Natural killer cell (primary cell): Measurements from ENCODE around the gene CEBPE. TPM values are rescaled to one million over a fixed set of nuclear protein-coding genes. Genes with fewer than 3 reads are reported as not detected.
A peak's percentile ranks its signal among the peaks of the same experiment; 100 is the strongest.

Source experiments
- ATAC-seq, 3 donors: fragments of 150-1000 bp in 2 of 3; fragments of 200-7000 bp in 1 of 3; cut with Tn5 transposase; 1 replicate in 1 of 3; 2 replicates in 2 of 3; pipeline ENCODE4 v1.10.0; 2021; ENCODE audit warnings: mild to moderate bottlenecking in 2 of 3, moderate library complexity in 2 of 3
- DNase-seq, 2 donors: peaks; one replicate each; pipeline versions ENCODE4 v3.0.0 to v3.0.0-alpha.2; 2013 to 2021; ENCODE audit warnings: mixed read lengths in 1 of 2
- H3K27ac ChIP-seq: one replicate; pipeline ENCODE4 v1.5.1; 2013; ENCODE audit warnings: mild to moderate bottlenecking, low read length
- H3K27me3 ChIP-seq: one replicate; pipeline ENCODE4 v1.6.1; 2013; ENCODE audit warnings: low read length; ENCODE audit not compliant: control insufficient read depth, insufficient read depth
- H3K36me3 ChIP-seq: one replicate; pipeline ENCODE4 v1.6.1; 2013; ENCODE audit warnings: low read length; ENCODE audit not compliant: control insufficient read depth, insufficient read depth
- H3K4me1 ChIP-seq: one replicate; pipeline ENCODE4 v1.6.1; 2013; ENCODE audit warnings: low read length; ENCODE audit not compliant: control insufficient read depth, insufficient read depth
- H3K4me3 ChIP-seq: one replicate; pipeline ENCODE4 v1.5.1; 2013; ENCODE audit warnings: low read length
- H3K9me3 ChIP-seq: one replicate; pipeline ENCODE4 v1.6.1; 2013; ENCODE audit warnings: low read length; ENCODE audit not compliant: control insufficient read depth, insufficient read depth
- H3K27ac Mint-ChIP-seq, 2 donors: one replicate each; pipeline ENCODE4 v1.8.0; 2022; ENCODE audit warnings: mild to moderate bottlenecking in 2 of 2, mixed read lengths in 2 of 2, moderate library complexity in 1 of 2
- H3K27me3 Mint-ChIP-seq, 2 donors: one replicate each; pipeline ENCODE4 v1.8.0; 2022; ENCODE audit warnings: low read depth in 2 of 2, mixed read lengths in 2 of 2
- H3K36me3 Mint-ChIP-seq: one replicate; pipeline ENCODE4 v1.8.0; 2022; ENCODE audit warnings: mixed read lengths
- H3K4me1 Mint-ChIP-seq, 2 donors: one replicate each; pipeline ENCODE4 v1.8.0; 2022; ENCODE audit warnings: mixed read lengths in 2 of 2
- H3K4me3 Mint-ChIP-seq: one replicate; pipeline ENCODE4 v1.8.0; 2022; ENCODE audit warnings: mild to moderate bottlenecking, moderate library complexity, mixed read lengths
- H3K9me3 Mint-ChIP-seq, 2 donors: one replicate each; pipeline ENCODE4 v1.8.0; 2022; ENCODE audit warnings: mixed read lengths in 2 of 2
- WGBS: methylation state at CpG from one replicate; pipeline ENCODE4 v1.1.7; 2013; ENCODE audit warnings: missing lambda C conversion rate; ENCODE audit not compliant: insufficient coverage; 5-methylcytosine and 5-hydroxymethylcytosine counted together
- intact Hi-C: fragments of 100-400 bp; cut with micrococcal nuclease; formaldehyde crosslinking; loops from one replicate; pipeline ENCODE4 v1.14.2; 2022
- total RNA-seq, 4 donors: library from RNA; stranded (reverse); fragments of 120-200 nt in 1 of 4; gene quantifications; one replicate each; pipeline versions ENCODE4 v1.2.3 to v1.2.4, GENCODE V29; 2013 to 2022
- TF ChIP-seq, protein P1 (sequence below): fragments of 200-600 bp; IDR thresholded peaks from one replicate; pipeline ENCODE4 v1.8.0; 2022; ENCODE audit warnings: antibody characterized with exemption

CEBPE gene
- total RNA-seq, 3 donors from 2014 or later (not counting 1 experiment from before 2014, with no cell fraction given), result not detected

DNA sequence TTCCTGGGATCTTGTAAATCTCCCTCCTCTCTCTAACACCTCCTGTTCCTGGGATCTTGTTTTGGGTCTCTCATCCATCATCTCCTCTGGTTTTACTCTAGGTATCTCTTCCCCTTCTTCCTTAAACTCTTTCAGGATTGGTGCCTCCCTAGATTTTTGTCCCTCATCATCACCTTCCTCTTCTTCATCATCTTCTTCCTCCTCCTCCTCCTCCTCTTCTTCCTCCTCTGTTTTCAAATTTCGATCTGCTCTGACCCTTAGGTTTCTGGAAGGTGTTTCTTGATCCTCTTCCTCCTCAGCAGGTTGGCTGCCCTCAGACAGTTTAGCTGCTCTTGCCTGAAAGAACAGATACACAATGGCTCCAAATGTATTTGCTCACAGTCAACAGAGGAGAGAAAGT is 38.6 kb downstream of the CEBPE start:
- Mint-ChIP-seq H3K4me3 (no peak overlapping the region), H3K36me3 (peaks cover 31% of the 10 kb centered on the region), H3K27me3 (no peaks in the 10 kb centered on the region), H3K27ac (peak overlapping the region; percentile 14 to 53), H3K4me1 (peaks cover under 1 to 6% of the 10 kb centered on the region in 2 donors), H3K9me3 (no peaks in the 10 kb centered on the region)
- H3K4me1 ChIP-seq, result no peaks in the 10 kb centered on the region
- H3K27me3 ChIP-seq, result no peaks in the 10 kb centered on the region
- DNase-seq (no peak), ATAC-seq (no peak)
- TF ChIP-seq, protein P1, sequence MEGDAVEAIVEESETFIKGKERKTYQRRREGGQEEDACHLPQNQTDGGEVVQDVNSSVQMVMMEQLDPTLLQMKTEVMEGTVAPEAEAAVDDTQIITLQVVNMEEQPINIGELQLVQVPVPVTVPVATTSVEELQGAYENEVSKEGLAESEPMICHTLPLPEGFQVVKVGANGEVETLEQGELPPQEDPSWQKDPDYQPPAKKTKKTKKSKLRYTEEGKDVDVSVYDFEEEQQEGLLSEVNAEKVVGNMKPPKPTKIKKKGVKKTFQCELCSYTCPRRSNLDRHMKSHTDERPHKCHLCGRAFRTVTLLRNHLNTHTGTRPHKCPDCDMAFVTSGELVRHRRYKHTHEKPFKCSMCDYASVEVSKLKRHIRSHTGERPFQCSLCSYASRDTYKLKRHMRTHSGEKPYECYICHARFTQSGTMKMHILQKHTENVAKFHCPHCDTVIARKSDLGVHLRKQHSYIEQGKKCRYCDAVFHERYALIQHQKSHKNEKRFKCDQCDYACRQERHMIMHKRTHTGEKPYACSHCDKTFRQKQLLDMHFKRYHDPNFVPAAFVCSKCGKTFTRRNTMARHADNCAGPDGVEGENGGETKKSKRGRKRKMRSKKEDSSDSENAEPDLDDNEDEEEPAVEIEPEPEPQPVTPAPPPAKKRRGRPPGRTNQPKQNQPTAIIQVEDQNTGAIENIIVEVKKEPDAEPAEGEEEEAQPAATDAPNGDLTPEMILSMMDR, result no peak
- intact Hi-C loops, result no loop called here
- H3K4me3 ChIP-seq, result no peak overlapping the region
- no peak overlapping the region for H3K27ac ChIP-seq
- no peaks in the 10 kb centered on the region for H3K9me3 ChIP-seq
- H3K36me3 ChIP-seq, result peaks cover 84% of the 10 kb centered on the region
- WGBS, result 90% methylated on average over 1 of the region's 1 CpG

DNA sequence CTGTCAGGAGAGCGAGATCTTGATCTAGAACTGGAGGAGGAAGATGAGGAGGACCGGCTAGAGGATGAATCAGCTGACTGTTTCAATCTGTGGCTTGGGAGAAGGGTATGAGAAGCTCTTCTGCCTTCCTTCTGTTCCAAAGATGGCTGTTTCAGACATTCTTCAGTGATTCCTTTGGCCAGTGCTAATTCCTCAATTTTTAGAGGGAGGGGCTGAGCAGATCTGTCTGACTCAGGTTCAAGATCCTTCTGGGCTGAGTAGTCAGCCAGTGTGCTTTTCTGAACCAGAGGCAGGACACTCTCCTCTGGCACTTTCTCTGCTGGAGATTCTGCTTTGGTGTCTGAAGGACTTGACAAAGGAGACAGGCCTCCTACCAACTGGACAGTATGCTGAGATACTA is 39.3 kb downstream of the CEBPE start:
- ATAC-seq (no peak), DNase-seq (no peak)
- H3K9me3 Mint-ChIP-seq, result no peaks in the 10 kb centered on the region
- H3K4me3 ChIP-seq, result no peak overlapping the region
- H3K36me3 Mint-ChIP-seq, result peaks cover 29% of the 10 kb centered on the region
- no peaks in the 10 kb centered on the region for H3K27me3 ChIP-seq
- peaks cover 0 to 5% of the 10 kb centered on the region in 2 donors for H3K4me1 Mint-ChIP-seq
- TF ChIP-seq, protein P1, result no peak
- no peaks in the 10 kb centered on the region for H3K9me3 ChIP-seq
- WGBS, result 98% methylated on average over 2 of the region's 2 CpGs
- no peak overlapping the region for H3K27ac ChIP-seq
- no peaks in the 10 kb centered on the region for H3K27me3 Mint-ChIP-seq
- peaks cover 83% of the 10 kb centered on the region for H3K36me3 ChIP-seq
- H3K27ac Mint-ChIP-seq, result peak overlapping the region; percentile 14 to 53
- no peak overlapping the region for H3K4me3 Mint-ChIP-seq
- intact Hi-C loops, result no loop called here
- no peaks in the 10 kb centered on the region for H3K4me1 ChIP-seq

DNA sequence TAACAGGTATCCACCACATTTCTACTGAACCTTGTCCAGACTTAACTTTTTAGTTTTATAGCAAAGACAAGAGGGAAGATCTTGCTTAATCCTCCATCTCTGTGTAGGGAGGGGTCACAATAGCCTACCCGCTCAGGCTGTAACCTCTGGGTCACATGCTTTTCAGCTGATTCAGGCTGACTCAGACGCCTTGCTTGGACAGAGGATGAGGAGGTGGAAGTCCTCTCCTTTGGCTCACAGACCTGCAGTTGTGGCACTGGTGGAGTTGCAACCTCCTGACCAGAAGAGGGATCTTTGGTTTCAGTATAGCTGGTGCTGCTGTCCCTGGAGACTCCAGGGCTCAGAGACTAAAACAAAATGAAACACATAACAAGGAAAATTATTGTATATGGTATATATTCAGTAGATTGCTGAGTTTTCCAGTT is 40.4 kb downstream of the CEBPE start:
- no peaks in the 10 kb centered on the region for H3K4me1 ChIP-seq
- Mint-ChIP-seq H3K4me3 (no peak overlapping the region), H3K9me3 (no peaks in the 10 kb centered on the region), H3K36me3 (peaks cover 29% of the 10 kb centered on the region), H3K27ac (peak overlapping the region in 1 of 2 donors; percentile 53), H3K4me1 (peaks cover 0 to 5% of the 10 kb centered on the region in 2 donors), H3K27me3 (no peaks in the 10 kb centered on the region)
- TF ChIP-seq, protein P1, result no peak
- no peaks in the 10 kb centered on the region for H3K27me3 ChIP-seq
- intact Hi-C loops, result no loop called here
- DNase-seq (no peak), ATAC-seq (peak in 1 of 3 donors; percentile 46)
- H3K36me3 ChIP-seq, result peaks cover 84% of the 10 kb centered on the region
- H3K4me3 ChIP-seq, result no peak overlapping the region
- H3K9me3 ChIP-seq, result no peaks in the 10 kb centered on the region
- H3K27ac ChIP-seq, result no peak overlapping the region
- WGBS, result 77% methylated on average over 2 of the region's 2 CpGs

DNA sequence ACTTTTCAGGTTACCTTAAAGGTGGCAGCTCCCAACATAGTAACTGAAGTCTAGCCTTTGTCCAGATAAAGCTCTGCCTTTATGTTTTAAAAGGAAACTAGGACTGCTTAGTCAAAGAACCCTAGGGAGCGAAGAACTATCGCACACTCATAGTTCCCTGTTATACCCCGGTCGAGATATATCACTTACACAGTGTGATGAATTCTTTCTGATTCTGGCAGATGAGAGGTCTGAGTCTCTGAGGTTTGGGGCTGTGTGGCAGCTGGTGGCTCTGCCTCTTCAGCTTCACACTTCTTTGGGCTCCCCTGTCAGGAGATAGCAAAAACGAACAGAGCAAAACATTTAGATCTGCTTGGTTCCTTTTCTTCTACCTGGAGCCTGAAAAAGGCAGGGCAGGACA is 41.1 kb downstream of the CEBPE start:
- DNase-seq, result no peak
- no peaks in the 10 kb centered on the region for H3K27me3 Mint-ChIP-seq
- H3K9me3 Mint-ChIP-seq, result no peaks in the 10 kb centered on the region
- Histone ChIP-seq H3K27ac (no peak overlapping the region), H3K9me3 (no peaks in the 10 kb centered on the region), H3K4me3 (no peak overlapping the region), H3K27me3 (no peaks in the 10 kb centered on the region), H3K36me3 (peaks cover 81% of the 10 kb centered on the region), H3K4me1 (no peaks in the 10 kb centered on the region)
- WGBS, result 96% methylated on average over 5 of the region's 5 CpGs
- ATAC-seq, result no peak
- H3K4me3 Mint-ChIP-seq, result no peak overlapping the region
- intact Hi-C loops, result no loop called here
- H3K36me3 Mint-ChIP-seq, result peaks cover 29% of the 10 kb centered on the region
- TF ChIP-seq, protein P1, result no peak
- H3K4me1 Mint-ChIP-seq, result peaks cover 0 to 5% of the 10 kb centered on the region in 2 donors
- no peak overlapping the region for H3K27ac Mint-ChIP-seq
